GM23338 (cell line): ENCODE data around the gene NFATC2IP. TPM values are rescaled to one million over a fixed set of nuclear protein-coding genes. Genes with fewer than 3 reads are reported as not detected.

Experiments used
- ATAC-seq: fragments of 200-7000 bp; cut with Tn5 transposase; 3 replicates; pipeline ENCODE4 v1.9.1; 2020
- DNase-seq: peaks from one replicate; pipeline ENCODE4 v3.0.0-alpha.2; 2015; ENCODE audit warnings: low spot score
- H2AFZ ChIP-seq: fragments of 200-600 bp; sonication (generic); 2 replicates; pipeline ENCODE4 v1.8.0; 2016; ENCODE audit warnings: antibody characterized with exemption, mild to moderate bottlenecking, moderate library complexity
- H3F3A ChIP-seq: fragments of 200-600 bp; sonication (generic); replicated peaks from 2 replicates; pipeline ENCODE4 v1.8.0; 2017; ENCODE audit warnings: antibody characterized with exemption, mixed run types, low read depth
- H3K27ac ChIP-seq: fragments of 200-600 bp; sonication (generic); 2 replicates; pipeline ENCODE4 v1.6.1; 2016; ENCODE audit warnings: low read depth
- H3K27me3 ChIP-seq: fragments of 200-600 bp; sonication (generic); 2 replicates; pipeline ENCODE4 v1.8.0; 2016; ENCODE audit warnings: mild to moderate bottlenecking, mixed run types, moderate library complexity; ENCODE audit not compliant: insufficient read depth
- H3K36me3 ChIP-seq: fragments of 200-600 bp; sonication (generic); 2 replicates; pipeline ENCODE4 v1.8.0; 2016; ENCODE audit warnings: mild to moderate bottlenecking; ENCODE audit not compliant: insufficient read depth
- H3K4me1 ChIP-seq: fragments of 200-600 bp; sonication (generic); 2 replicates; pipeline ENCODE4 v1.8.0; 2016; ENCODE audit warnings: mild to moderate bottlenecking, moderate library complexity; ENCODE audit not compliant: insufficient read depth
- H3K4me2 ChIP-seq: fragments of 200-600 bp; sonication (generic); 2 replicates; pipeline ENCODE4 v1.7.1; 2017; ENCODE audit warnings: mixed run types
- H3K4me3 ChIP-seq: fragments of 200-600 bp; sonication (generic); 2 replicates; pipeline ENCODE4 v1.6.1; 2016; ENCODE audit warnings: mixed run types
- H3K79me2 ChIP-seq: fragments of 200-600 bp; sonication (generic); replicated peaks from 2 replicates; pipeline ENCODE4 v1.8.0; 2017; ENCODE audit warnings: mild to moderate bottlenecking; ENCODE audit not compliant: insufficient read depth
- H3K9me2 ChIP-seq: fragments of 200-600 bp; sonication (generic); 2 replicates; pipeline ENCODE4 v1.8.0; 2017; ENCODE audit not compliant: insufficient read depth
- H4K20me1 ChIP-seq: fragments of 200-600 bp; sonication (generic); replicated peaks from 2 replicates; pipeline ENCODE4 v1.8.0; 2017; ENCODE audit warnings: mild to moderate bottlenecking; ENCODE audit not compliant: insufficient read depth
- H3K27ac Mint-ChIP-seq: 2 replicates; pipeline ENCODE4 v1.8.0; 2020; ENCODE audit warnings: inconsistent platforms, mild to moderate bottlenecking, moderate library complexity, mixed read lengths
- H3K27me3 Mint-ChIP-seq: 3 replicates; pipeline ENCODE4 v1.8.0; 2022; ENCODE audit warnings: low read depth, mild to moderate bottlenecking, moderate library complexity, mixed read lengths, inconsistent platforms; ENCODE audit not compliant: insufficient read depth, poor library complexity
- H3K36me3 Mint-ChIP-seq: 3 replicates; pipeline ENCODE4 v1.8.0; 2021; ENCODE audit warnings: low read depth, mild to moderate bottlenecking, inconsistent platforms, moderate library complexity, mixed read lengths
- H3K4me1 Mint-ChIP-seq: 3 replicates; pipeline ENCODE4 v1.8.0; 2020; ENCODE audit warnings: mild to moderate bottlenecking, inconsistent platforms, mixed read lengths
- H3K4me3 Mint-ChIP-seq: 3 replicates; pipeline ENCODE4 v1.8.0; 2021; ENCODE audit warnings: moderate library complexity, mild to moderate bottlenecking, inconsistent platforms, mixed read lengths
- H3K9me3 Mint-ChIP-seq: 3 replicates; pipeline ENCODE4 v1.8.0; 2020; ENCODE audit warnings: moderate library complexity, mild to moderate bottlenecking, inconsistent platforms, mixed read lengths
- CREB1 ChIP-seq: fragments of 250-450 bp; sonication (Bioruptor Pico); IDR thresholded peaks from 2 replicates; pipeline ENCODE4 v1.5.0; 2020; ENCODE audit warnings: low read depth, mild to moderate bottlenecking, moderate library complexity
- CTCF ChIP-seq, 2 experiments: fragments of 200-600 bp in 1 of 2; sonication (generic) in 1 of 2; conservative IDR thresholded peaks; 2 replicates each; pipeline versions ENCODE4 v1.5.1 to v1.6.1; 2016 to 2017; ENCODE audit warnings: antibody characterized with exemption in 2 of 2, low read depth in 2 of 2, mild to moderate bottlenecking in 2 of 2, moderate library complexity in 1 of 2
- ETS1 ChIP-seq: IDR thresholded peaks from 2 replicates; pipeline ENCODE4 v1.6.1; 2016; ENCODE audit warnings: antibody characterized with exemption
- EZH2 ChIP-seq: fragments of 200-600 bp; sonication (generic); IDR thresholded peaks from one replicate; pipeline ENCODE4 v1.8.0; 2017; ENCODE audit warnings: antibody characterized with exemption, mild to moderate bottlenecking, low read depth; ENCODE audit not compliant: unreplicated experiment
- EZH2phosphoT487 ChIP-seq: fragments of 200-600 bp; sonication (generic); IDR thresholded peaks from one replicate; pipeline ENCODE4 v1.8.1; 2018; ENCODE audit warnings: antibody characterized with exemption; ENCODE audit not compliant: unreplicated experiment
- JUNB ChIP-seq: IDR thresholded peaks from one replicate; pipeline ENCODE4 v1.6.1; 2016; ENCODE audit warnings: antibody characterized with exemption; ENCODE audit not compliant: unreplicated experiment
- NANOG ChIP-seq: IDR thresholded peaks from 2 replicates; pipeline ENCODE4 v1.6.1; 2016; ENCODE audit warnings: antibody characterized with exemption, borderline replicate concordance
- POLR2AphosphoS5 ChIP-seq: IDR thresholded peaks from 2 replicates; pipeline ENCODE4 v1.6.1; 2016; ENCODE audit warnings: antibody characterized with exemption, low read depth
- REST ChIP-seq: IDR thresholded peaks from one replicate; pipeline ENCODE4 v1.6.1; 2018; ENCODE audit warnings: antibody characterized with exemption; ENCODE audit not compliant: unreplicated experiment
- STAT1 ChIP-seq: IDR thresholded peaks from one replicate; pipeline ENCODE4 v1.6.1; 2016; ENCODE audit warnings: antibody characterized with exemption; ENCODE audit not compliant: unreplicated experiment
- ZNF331 ChIP-seq: fragments of 250-450 bp; sonication (Bioruptor Pico); IDR thresholded peaks from 2 replicates; pipeline ENCODE4 v1.5.0; 2020; ENCODE audit warnings: low read depth, mild to moderate bottlenecking, moderate library complexity
- ZNF462 ChIP-seq: fragments of 250-450 bp; sonication (Bioruptor Pico); IDR thresholded peaks from 2 replicates; pipeline ENCODE4 v1.5.0; 2020; ENCODE audit warnings: mild to moderate bottlenecking, moderate library complexity
- polyA plus RNA-seq: library from polyadenylated mRNA; unstranded; fragments of >200 nt; fragmentation: Nextera tagmentation; extraction: Ambion mirVana; gene quantifications from 2 replicates; pipeline ENCODE4 v1.2.1, GENCODE V29; 2016
- total RNA-seq: library from RNA; depleted of rRNA; stranded (reverse); fragments of >200 nt; shearing (Covaris generic); gene quantifications from 2 replicates; pipeline ENCODE4 v1.2.3, GENCODE V29; 2014

NFATC2IP gene
- total and polyA plus RNA-seq, 2 experiments from 2014 or later, result 23.5 to 65.4 TPM

- Mint-ChIP-seq H3K9me3 (no peaks in the 10 kb centered on the region), H3K4me1 (peaks cover 4% of the 10 kb centered on the region; the same call in 2 of the 3 replicates), H3K27me3 (no peaks in the 10 kb centered on the region), H3K27ac (no peak overlapping the region), H3K36me3 (no peaks in the 10 kb centered on the region), H3K4me3 (no peak overlapping the region)
- ATAC-seq (no peak), DNase-seq (no peak)
- H2AFZ ChIP-seq, result no peak overlapping the region
- no peak overlapping the region for H3K27ac ChIP-seq
- TF ChIP-seq ZNF462 (no peak), STAT1 (no peak), ZNF331 (CRISPR knock-in tag) (no peak), NANOG (no peak), CTCF (conservative IDR thresholded peaks at IDR 0.05; ENCODE audit: low read depth in 2 of 2) (no peak), CREB1 (CRISPR knock-in tag) (no peak), POLR2AphosphoS5 (no peak), EZH2 (no peak), ETS1 (no peak), EZH2phosphoT487 (no peak), REST (no peak), JUNB (no peak)
- H3K4me2 ChIP-seq, result no peak overlapping the region
- no peak overlapping the region for H3K4me3 ChIP-seq
- no peaks in the 10 kb centered on the region for H3K36me3 ChIP-seq
- H3F3A ChIP-seq, result no peaks in the 10 kb centered on the region
- no peaks in the 10 kb centered on the region for H3K79me2 ChIP-seq
- no peaks in the 10 kb centered on the region for H4K20me1 ChIP-seq
- peaks cover 4% of the 10 kb centered on the region; the same call in 1 of the 2 replicates for H3K9me2 ChIP-seq
- H3K4me1 ChIP-seq, result no peaks in the 10 kb centered on the region
- no peaks in the 10 kb centered on the region for H3K27me3 ChIP-seq
Observed at GRCh38 chr16:29009838-29010166, 59.1 kb downstream of the NFATC2IP start.
